HCT116 (cell line): Measurements from ENCODE around the gene TFPT. TPM values are rescaled to one million over a fixed set of nuclear protein-coding genes. Genes with fewer than 3 reads are reported as not detected.

ENCODE experiments used
- ATAC-seq: fragments of 200-7000 bp; cut with Tn5 transposase; 2 replicates; pipeline ENCODE4 v1.9.1; 2020; ENCODE audit warnings: mild to moderate bottlenecking, moderate library complexity
- BruUV-seq: library from RNA; stranded (reverse); fragments of 400-500 nt; replicated peaks from 2 replicates; lab custom pipeline; 2021; lab: Mats Ljungman, UMichigan
- CTCF ChIA-PET: fragments of 300-600 bp; sonication (Branson Sonifier 250); formaldehyde crosslinking; loops from one replicate; lab custom pipeline; 2021; ENCODE audit warnings: antibody characterized with exemption; lab: Charles Lee
- POLR2A ChIA-PET: fragments of 300-600, 350-600 bp; sonication (Branson Sonifier 250); formaldehyde crosslinking; loops from one replicate; lab custom pipeline; 2021; ENCODE audit warnings: antibody characterized with exemption; lab: Charles Lee
- RAD21 ChIA-PET, 2 experiments: fragments of 300-600 bp; sonication (Branson Sonifier 250); formaldehyde crosslinking; loops; one replicate each; lab custom pipeline; 2023; ENCODE audit warnings: low total read pairs in 2 of 2; ENCODE audit not compliant: uncharacterized antibody in 2 of 2, unreplicated experiment in 2 of 2, low non-redundant PET in 1 of 2; lab: Charles Lee
- DNase-seq: peaks from one replicate; pipeline ENCODE4 v3.0.0-alpha.2; 2010; ENCODE audit warnings: low read depth, low spot score
- H2AFZ ChIP-seq: fragments of 200-600 bp; shearing (Covaris generic), sonication (generic); 2 replicates; pipeline ENCODE4 v1.6.1; 2017; ENCODE audit warnings: low read depth, mixed run types, mixed read lengths, antibody characterized with exemption, low read length; ENCODE audit not compliant: poor library complexity, severe bottlenecking
- H3K27ac ChIP-seq: 2 replicates; pipeline ENCODE4 v1.5.1; 2012; ENCODE audit warnings: low read depth, low read length
- H3K27me3 ChIP-seq: fragments of 200-600 bp; sonication (generic); 2 replicates; pipeline ENCODE4 v1.6.1; 2016; ENCODE audit warnings: mixed run types, low read length, mixed read lengths; ENCODE audit not compliant: insufficient read depth
- H3K36me3 ChIP-seq, 2 experiments: fragments of 200-500 bp in 1 of 2; fragments of 200-600 bp in 1 of 2; sonication (Bioruptor generic) in 1 of 2; sonication (generic) in 1 of 2; 2 replicates each; pipeline versions ENCODE4 v1.5.1 to v1.6.1; 2014 to 2016; ENCODE audit warnings: low read length in 2 of 2, inconsistent platforms in 1 of 2, mixed read lengths in 1 of 2, mixed run types in 1 of 2; ENCODE audit not compliant: insufficient read depth in 2 of 2, control insufficient read depth in 1 of 2
- H3K4me1 ChIP-seq, 2 experiments: fragments of 200-600 bp in 1 of 2; sonication (generic) in 1 of 2; 2 replicates each; pipeline versions ENCODE4 v1.5.1 to v1.6.1; 2012 to 2017; ENCODE audit warnings: low read length in 2 of 2, inconsistent platforms in 1 of 2, mild to moderate bottlenecking in 1 of 2, mixed read lengths in 1 of 2, mixed run types in 1 of 2, moderate library complexity in 1 of 2; ENCODE audit not compliant: insufficient read depth in 2 of 2, control insufficient read depth in 1 of 2
- H3K4me2 ChIP-seq: fragments of 200-600 bp; sonication (generic); 2 replicates; pipeline ENCODE4 v1.6.1; 2017; ENCODE audit warnings: mixed run types, low read length, mixed read lengths
- H3K4me3 ChIP-seq, 2 experiments: fragments of 200-600 bp in 1 of 2; sonication (generic) in 1 of 2; replicated peaks in 1 of 2; 2 replicates each; pipeline ENCODE4 v1.5.1; 2011 to 2016; ENCODE audit warnings: low read length in 2 of 2, control low read depth in 1 of 2, low read depth in 1 of 2, mild to moderate bottlenecking in 1 of 2, mixed read lengths in 1 of 2, mixed run types in 1 of 2
- H3K79me2 ChIP-seq: fragments of 200-600 bp; sonication (generic); 2 replicates; pipeline ENCODE4 v1.6.1; 2017; ENCODE audit warnings: mild to moderate bottlenecking, mixed run types, low read length, moderate library complexity, mixed read lengths; ENCODE audit not compliant: insufficient read depth
- H3K9ac ChIP-seq: fragments of 200-600 bp; sonication (generic); 2 replicates; pipeline ENCODE4 v1.6.1; 2016; ENCODE audit warnings: low read length, mixed read lengths
- H3K9me2 ChIP-seq: fragments of 200-600 bp; sonication (generic), shearing (Covaris generic); 2 replicates; pipeline ENCODE4 v1.6.1; 2017; ENCODE audit warnings: mixed run types, mild to moderate bottlenecking, moderate library complexity; ENCODE audit not compliant: insufficient read depth
- H3K9me3 ChIP-seq, 2 experiments: fragments of 200-500 bp in 1 of 2; fragments of 200-600 bp in 1 of 2; sonication (Bioruptor generic) in 1 of 2; sonication (generic) in 1 of 2; 2 replicates each; pipeline ENCODE4 v1.6.1; 2014 to 2017; ENCODE audit warnings: low read length in 2 of 2, mixed read lengths in 2 of 2, inconsistent platforms in 1 of 2, low read depth in 1 of 2, mild to moderate bottlenecking in 1 of 2, mixed run types in 1 of 2, moderate library complexity in 1 of 2; ENCODE audit not compliant: control insufficient read depth in 1 of 2, insufficient read depth in 1 of 2
- H4K20me1 ChIP-seq: fragments of 200-600 bp; sonication (generic), shearing (Covaris generic); 2 replicates; pipeline ENCODE4 v1.6.1; 2017; ENCODE audit warnings: mixed run types, mild to moderate bottlenecking, moderate library complexity; ENCODE audit not compliant: insufficient read depth
- ATF3 ChIP-seq: IDR thresholded peaks from 2 replicates; pipeline ENCODE4 v1.6.1; 2012
- CBX3 ChIP-seq: IDR thresholded peaks from 2 replicates; pipeline ENCODE4 v1.6.1; 2012; ENCODE audit warnings: low read depth
- CEBPB ChIP-seq: IDR thresholded peaks from 2 replicates; pipeline ENCODE4 v1.6.1; 2012; ENCODE audit warnings: low read depth
- CTCF ChIP-seq, 3 experiments: fragments of 200-600 bp in 1 of 3; sonication (generic) in 1 of 3; IDR thresholded peaks in 2 of 3; conservative IDR thresholded peaks in 1 of 3; 2 replicates each; pipeline ENCODE4 v1.5.1; 2012 to 2017; ENCODE audit warnings: low read depth in 2 of 3, low read length in 2 of 3, antibody characterized with exemption in 1 of 3, borderline replicate concordance in 1 of 3, control low read depth in 1 of 3, mild to moderate bottlenecking in 1 of 3, mixed read lengths in 1 of 3, mixed run types in 1 of 3, moderate library complexity in 1 of 3; ENCODE audit not compliant: insufficient read depth in 1 of 3
- EGR1 ChIP-seq: IDR thresholded peaks from 2 replicates; pipeline ENCODE4 v1.6.1; 2012; ENCODE audit warnings: low read depth
- ELF1 ChIP-seq: IDR thresholded peaks from 2 replicates; pipeline ENCODE4 v1.6.1; 2012; ENCODE audit warnings: low read depth, borderline replicate concordance
- EZH2 ChIP-seq: fragments of 200-600 bp; sonication (generic); IDR thresholded peaks from 2 replicates; pipeline ENCODE4 v1.6.1; 2017; ENCODE audit warnings: antibody characterized with exemption, mixed run types
- EZH2phosphoT487 ChIP-seq: fragments of 200-600 bp; IDR thresholded peaks from 2 replicates; pipeline ENCODE4 v1.6.1; 2018; ENCODE audit warnings: antibody characterized with exemption, borderline replicate concordance
- JUND ChIP-seq: IDR thresholded peaks from 2 replicates; pipeline ENCODE4 v1.6.1; 2012
- MAX ChIP-seq: IDR thresholded peaks from 2 replicates; pipeline ENCODE4 v1.6.1; 2012
- POLR2AphosphoS5 ChIP-seq: IDR thresholded peaks from 2 replicates; pipeline ENCODE4 v1.6.1; 2011; ENCODE audit warnings: mild to moderate bottlenecking, low read depth, low read length, moderate library complexity
- SIN3A ChIP-seq: IDR thresholded peaks from 2 replicates; pipeline ENCODE4 v1.6.1; 2012; ENCODE audit warnings: low read depth
- SP1 ChIP-seq: IDR thresholded peaks from 2 replicates; pipeline ENCODE4 v1.6.1; 2012; ENCODE audit warnings: low read depth
- TCF7L2 ChIP-seq: IDR thresholded peaks from 2 replicates; pipeline ENCODE4 v1.7.0; 2011; ENCODE audit warnings: borderline replicate concordance, inconsistent platforms; ENCODE audit not compliant: insufficient read depth, insufficient read length; ENCODE audit errors: extremely low read depth
- YY1 ChIP-seq: IDR thresholded peaks from 2 replicates; pipeline ENCODE4 v1.6.1; 2011; ENCODE audit warnings: low read length, low read depth, moderate library complexity, mild to moderate bottlenecking; ENCODE audit not compliant: insufficient replicate concordance; ENCODE audit errors: extremely low read depth
- ZNF274 ChIP-seq: fragments of 200-500 bp; sonication (Bioruptor generic); IDR thresholded peaks from 2 replicates; pipeline ENCODE4 v1.6.1; 2014; ENCODE audit warnings: mild to moderate bottlenecking, low read depth, low read length, inconsistent platforms
- intact Hi-C: fragments of 100-400 bp; cut with micrococcal nuclease; formaldehyde crosslinking; loops from 2 replicates; pipeline ENCODE4 v1.10.0; 2022
- total RNA-seq: library from RNA; stranded (reverse); gene quantifications from one replicate; pipeline ENCODE4 v1.2.1, GENCODE V29; 2021; ENCODE audit not compliant: unreplicated experiment

The TFPT gene
- total RNA-seq, 1 experiment from 2014 or later, result 7.1 TPM

- ChIA-PET RAD21 (no interaction called here), CTCF (no interaction called here), POLR2A (no interaction called here)
- Histone ChIP-seq H3K9me3 (peaks cover 0 to 9% of the 10 kb centered on the region in 2 experiments; a peak in 2 of 4 replicates), H3K36me3 (no peaks in the 10 kb centered on the region), H3K79me2 (no peaks in the 10 kb centered on the region), H3K4me1 (no peaks in the 10 kb centered on the region), H3K27me3 (no peaks in the 10 kb centered on the region), H3K27ac (no peak overlapping the region), H3K4me3 (no peak overlapping the region), H4K20me1 (no peaks in the 10 kb centered on the region), H3K9ac (no peak overlapping the region), H2AFZ (no peak overlapping the region), H3K4me2 (no peak overlapping the region), H3K9me2 (no peaks in the 10 kb centered on the region)
- DNase-seq, result no peak
- intact Hi-C loops, result no loop called here
- no peak for ATAC-seq
- no TSS peak for BruUV-seq
- TF ChIP-seq ATF3, result no peak
- no peak for TF ChIP-seq SIN3A
- TF ChIP-seq POLR2AphosphoS5, result no peak
- TF ChIP-seq ELF1, result no peak
- TF ChIP-seq, all 23 proteins: peak for 0
These were observed 41.6 kb downstream of the TFPT start for GRCh38 chr19:54073829-54074228.

- no peak overlapping the region for H3K4me2 ChIP-seq
- H3K9me2 ChIP-seq, result no peaks in the 10 kb centered on the region
- no peaks in the 10 kb centered on the region for H3K79me2 ChIP-seq
- POLR2A ChIA-PET, result no interaction called here
- H2AFZ ChIP-seq, result no peak overlapping the region
- intact Hi-C loops, result no loop called here
- no peaks in the 10 kb centered on the region for H3K27me3 ChIP-seq
- H4K20me1 ChIP-seq, result no peaks in the 10 kb centered on the region
- DNase-seq, result no peak
- CTCF ChIA-PET, result no interaction called here
- BruUV-seq, result no TSS peak
- no peak for ATAC-seq
- H3K4me1 ChIP-seq, result no peaks in the 10 kb centered on the region
- no peak overlapping the region for H3K27ac ChIP-seq
- RAD21 ChIA-PET, result no interaction called here
- TF ChIP-seq CBX3 (no peak), ZNF274 (no peak), JUND (no peak), EZH2 (no peak), SP1 (no peak), YY1 (no peak), EZH2phosphoT487 (no peak), CTCF (IDR thresholded peaks at IDR 0.05 in 2 of 3, conservative IDR thresholded peaks at IDR 0.05 in 1 of 3; ENCODE audit: borderline replicate concordance in 1 of 3, insufficient read depth in 1 of 3, low read depth in 2 of 3, low read length in 2 of 3) (no peak), EGR1 (no peak), TCF7L2 (no peak), CEBPB (no peak), ATF3 (no peak), MAX (no peak)
- H3K4me3 ChIP-seq, result no peak overlapping the region
- no peak overlapping the region for H3K9ac ChIP-seq
- H3K36me3 ChIP-seq, result no peaks in the 10 kb centered on the region
- H3K9me3 ChIP-seq, result peaks cover 0 to 9% of the 10 kb centered on the region in 2 experiments; a peak in 2 of 4 replicates
These were observed 46.0 kb downstream of the TFPT start for GRCh38 chr19:54069470-54069869.
